Measurements from ENCODE around the gene GABRB1.

The GABRB1 gene

DNA sequence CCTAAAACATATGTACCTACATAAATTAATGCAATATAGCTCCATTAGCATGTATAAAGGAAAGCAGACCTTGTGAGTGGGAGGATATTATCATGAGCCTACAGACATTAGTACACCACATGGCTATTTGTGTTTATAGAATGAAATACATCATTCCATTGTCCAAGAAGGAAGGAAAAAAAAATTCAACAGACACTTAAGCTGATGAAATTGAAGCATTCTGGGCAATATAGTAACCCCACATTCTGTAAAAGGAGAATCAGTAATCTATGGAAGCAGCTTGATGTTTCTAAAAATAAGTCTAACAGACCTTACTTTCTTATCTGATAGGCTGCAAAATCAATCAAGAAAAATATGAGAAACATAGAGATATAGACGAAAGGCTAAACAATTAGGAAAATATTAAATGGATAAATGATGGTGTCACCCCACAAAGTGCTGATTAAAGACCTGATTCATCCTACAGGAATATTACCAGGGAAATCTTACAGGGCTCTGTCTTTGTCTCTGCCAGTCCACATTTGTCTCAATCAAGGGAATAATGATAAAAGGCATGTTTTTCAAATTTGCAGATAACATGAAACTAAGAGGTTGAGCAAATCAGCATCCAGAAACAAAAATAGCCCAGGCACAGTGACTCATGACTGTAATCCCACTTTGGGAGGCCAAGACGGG is 355.3 kb downstream of the GABRB1 start:
- DNase-seq (ENCODE audit: low spot score) = no peak

DNA sequence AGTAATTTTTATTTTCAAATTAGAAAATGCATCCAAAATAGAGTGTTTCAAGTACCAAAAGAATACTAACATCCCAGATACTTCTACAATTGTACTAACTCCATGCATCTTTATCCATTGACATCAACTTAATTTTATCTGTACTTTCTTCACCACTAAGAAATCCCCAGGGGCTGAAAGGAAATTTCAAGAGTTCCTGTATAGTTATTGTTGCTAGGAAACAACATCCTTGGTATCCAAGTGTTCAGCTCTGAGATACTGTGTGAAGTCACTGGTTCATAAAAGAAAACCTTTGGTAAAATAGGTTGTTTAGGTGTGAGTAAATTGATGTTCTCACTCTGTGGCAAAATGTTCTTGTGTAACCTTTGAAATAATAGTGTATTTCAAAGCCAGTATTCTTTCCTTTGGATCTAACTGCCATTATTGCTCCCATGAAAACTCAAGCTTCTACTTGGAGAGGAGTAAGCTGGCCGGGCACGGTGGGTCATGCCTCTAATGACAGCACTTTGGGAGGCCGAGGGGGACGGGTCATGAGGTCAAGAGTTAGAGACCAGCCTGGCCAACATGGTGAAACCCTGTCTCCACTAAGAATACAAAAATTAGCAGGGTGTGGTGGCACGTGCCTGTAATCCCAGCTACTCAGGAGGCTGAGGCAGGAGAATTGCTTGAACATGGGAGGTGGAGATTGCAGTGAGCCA is 359.2 kb downstream of the GABRB1 start:
- DNase-seq (ENCODE audit: low spot score) = no peak

DNA sequence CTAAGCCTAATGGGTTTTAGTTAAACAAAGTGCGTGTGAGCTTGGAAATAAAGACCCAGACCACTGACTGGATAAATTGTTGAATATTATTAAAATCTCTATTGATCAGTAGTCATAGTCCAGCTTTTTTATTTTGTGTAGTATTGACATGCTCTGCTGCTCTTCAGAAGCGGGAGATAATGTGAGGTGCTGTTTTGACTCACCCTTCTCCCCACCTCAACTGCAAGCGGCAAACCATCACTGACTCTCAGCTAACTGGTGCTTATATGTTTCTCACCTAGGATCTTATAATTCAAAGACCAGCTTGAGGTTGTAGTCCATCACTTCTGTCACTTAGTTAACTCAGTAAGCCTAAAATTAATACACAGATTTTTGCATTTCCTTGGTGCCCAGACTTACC is 359.9 kb downstream of the GABRB1 start:
- DNase-seq (ENCODE audit: low spot score) = no peak

DNA sequence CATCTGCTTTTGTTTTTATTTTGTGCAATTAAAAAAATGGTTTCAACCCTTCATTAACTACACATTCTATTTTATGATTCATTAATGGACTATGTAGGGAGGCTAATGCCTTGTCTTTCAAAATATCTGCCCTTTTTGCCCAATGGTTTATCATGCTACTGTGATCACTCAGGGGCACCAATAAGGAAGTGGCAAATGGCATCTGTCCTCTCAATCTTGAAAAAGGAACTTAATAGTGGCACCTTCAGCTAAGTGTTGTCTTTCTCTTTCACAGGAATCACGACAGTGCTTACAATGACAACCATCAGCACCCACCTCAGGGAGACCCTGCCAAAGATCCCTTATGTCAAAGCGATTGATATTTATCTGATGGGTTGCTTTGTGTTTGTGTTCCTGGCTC is 375.0 kb downstream of the GABRB1 start:
- DNase-seq (ENCODE audit: low spot score) = no peak

DNA sequence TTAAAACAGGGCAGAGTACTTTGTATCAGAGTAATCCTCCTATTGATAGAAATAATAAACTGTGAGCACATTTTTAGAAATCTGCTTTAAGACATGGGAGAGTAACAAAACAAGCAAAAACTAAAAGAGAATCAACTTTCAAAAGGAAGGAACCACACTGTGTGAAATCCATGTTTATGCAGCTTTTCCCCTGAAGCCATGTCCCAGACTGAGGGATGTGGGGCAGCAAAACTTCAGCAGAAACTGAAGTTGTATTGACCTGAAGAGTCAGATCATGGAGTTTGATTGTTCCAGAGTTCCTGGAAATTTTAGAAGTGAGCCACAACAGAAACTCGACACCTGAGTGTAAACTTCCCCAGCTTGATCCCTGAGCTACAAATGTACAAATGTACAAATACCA is 378.9 kb downstream of the GABRB1 start:
- no peak for DNase-seq (ENCODE audit: low spot score)

DNA sequence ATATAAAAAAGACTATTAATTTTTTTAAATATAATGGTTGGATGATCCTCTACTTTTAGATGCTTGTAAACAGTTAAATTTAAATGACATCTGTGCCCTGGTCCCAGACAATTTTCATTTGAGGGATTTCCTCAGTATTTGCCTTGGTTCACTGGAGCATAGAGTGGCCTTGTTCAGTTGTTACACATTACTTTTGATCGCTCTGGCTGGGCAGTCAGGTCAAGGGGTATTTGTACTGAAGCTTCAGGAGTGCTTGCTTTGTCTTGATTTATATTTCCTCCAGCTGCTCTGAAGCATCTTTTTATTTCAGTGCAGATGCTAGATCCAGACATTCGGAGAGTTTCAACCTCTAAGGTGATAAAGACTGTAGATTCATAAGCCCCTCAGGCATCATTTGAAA is 382.2 kb downstream of the GABRB1 start:
- no peak for DNase-seq (ENCODE audit: low spot score)

DNA sequence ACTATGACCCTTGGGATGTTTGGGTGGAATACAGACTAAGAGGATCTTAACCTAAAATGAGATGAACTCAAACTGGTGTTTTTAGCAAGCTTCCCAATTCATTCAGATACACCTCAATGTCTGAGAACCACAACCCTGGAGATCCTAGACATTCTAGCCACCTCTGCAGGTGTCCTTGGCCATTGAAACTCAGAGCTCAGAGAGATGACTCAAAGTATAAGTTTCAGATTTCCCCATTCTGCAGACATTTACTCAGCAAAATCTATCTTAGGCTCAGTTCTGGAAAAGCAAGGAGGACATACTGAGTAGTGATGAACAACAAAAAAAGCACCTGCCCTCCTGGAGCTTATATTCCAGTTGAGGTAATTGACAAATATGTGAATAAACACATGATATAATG is 384.4 kb downstream of the GABRB1 start:
- no peak for DNase-seq (ENCODE audit: low spot score)

DNA sequence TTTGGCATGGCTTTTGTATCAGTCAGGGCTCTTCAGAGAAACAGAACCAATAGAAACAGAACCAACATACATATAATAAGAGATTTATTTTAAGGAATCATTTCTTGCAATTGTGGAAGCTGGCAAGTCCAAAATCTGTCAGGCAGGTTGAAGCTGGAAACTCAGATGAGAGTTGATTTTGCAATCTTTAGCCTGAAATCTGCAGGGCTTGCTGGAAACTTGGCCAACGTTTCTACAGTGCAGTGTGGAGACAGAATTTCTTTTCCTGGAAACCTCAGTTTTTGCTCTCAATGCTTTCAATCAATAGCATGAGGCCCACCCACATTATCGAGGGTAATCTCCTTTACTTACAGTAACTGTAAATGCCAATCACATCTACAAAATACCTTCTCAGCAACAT is 386.8 kb downstream of the GABRB1 start:
- DNase-seq (ENCODE audit: low spot score) = no peak

DNA sequence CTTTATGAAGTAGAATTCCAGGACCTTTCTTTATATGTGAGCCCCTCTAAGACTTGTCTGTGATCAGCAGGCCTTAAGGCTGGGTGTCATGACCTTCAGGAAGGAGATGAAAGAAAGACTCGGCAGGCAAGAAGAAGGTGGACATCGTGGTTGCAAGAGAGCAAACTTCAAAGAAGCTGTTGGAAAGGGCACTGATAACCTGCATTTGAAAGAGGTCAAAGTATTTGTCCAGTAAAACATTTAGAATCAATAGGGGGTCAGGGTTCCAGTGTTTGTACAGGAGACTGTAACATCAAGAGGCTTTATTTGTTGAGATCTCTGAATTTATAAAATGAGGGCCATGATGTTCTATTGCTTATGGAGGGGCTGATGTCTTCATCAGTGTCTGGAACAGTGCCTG is 387.9 kb downstream of the GABRB1 start:
- peak; percentile 6 for DNase-seq (ENCODE audit: low spot score)

DNA sequence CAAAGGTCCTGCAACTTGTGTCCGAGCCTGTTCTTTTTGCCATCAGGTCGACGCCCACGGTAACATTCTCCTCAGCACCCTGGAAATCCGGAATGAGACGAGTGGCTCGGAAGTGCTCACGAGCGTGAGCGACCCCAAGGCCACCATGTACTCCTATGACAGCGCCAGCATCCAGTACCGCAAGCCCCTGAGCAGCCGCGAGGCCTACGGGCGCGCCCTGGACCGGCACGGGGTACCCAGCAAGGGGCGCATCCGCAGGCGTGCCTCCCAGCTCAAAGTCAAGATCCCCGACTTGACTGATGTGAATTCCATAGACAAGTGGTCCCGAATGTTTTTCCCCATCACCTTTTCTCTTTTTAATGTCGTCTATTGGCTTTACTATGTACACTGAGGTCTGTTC is 394.3 kb downstream of the GABRB1 start:
- DNase-seq (ENCODE audit: low spot score) = no peak

DNA sequence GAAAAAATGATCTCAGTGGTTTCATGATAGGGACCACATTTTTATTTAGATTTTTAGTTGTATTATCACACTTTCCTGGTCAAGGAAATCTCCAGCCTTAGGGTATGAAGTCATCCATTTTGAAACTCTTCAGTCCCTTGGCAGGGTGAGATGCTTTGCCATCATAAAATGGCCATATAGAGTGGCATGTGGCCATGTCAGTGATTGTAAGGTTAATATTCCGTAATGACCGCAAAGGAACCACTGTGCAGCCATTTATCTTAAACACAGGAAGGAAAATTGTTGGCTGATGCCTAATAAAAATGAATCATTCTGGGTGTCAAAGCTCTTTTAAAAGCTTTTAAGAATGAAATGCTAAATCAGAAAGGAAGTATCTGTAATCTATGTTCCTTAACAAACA is 396.6 kb downstream of the GABRB1 start:
- DNase-seq (ENCODE audit: low spot score) = no peak

DNA sequence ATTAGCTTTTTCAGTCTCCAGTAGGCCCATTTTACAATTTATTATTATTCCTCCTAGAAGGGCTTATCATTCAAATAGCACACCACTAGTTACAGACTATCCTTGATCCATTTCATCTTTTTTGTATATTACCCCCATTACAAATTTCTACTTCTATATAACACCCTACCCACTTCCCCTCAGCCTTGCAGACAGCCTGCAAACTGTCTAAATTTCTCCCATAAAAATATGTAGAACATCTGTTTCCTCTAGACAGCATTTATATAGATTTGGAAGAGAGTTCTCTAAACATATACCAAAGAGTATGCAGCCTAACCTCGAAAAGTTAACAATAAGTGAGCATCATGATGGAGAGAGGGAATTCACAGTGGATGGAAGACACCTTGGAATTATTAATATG is 401.4 kb downstream of the GABRB1 start:
- DNase-seq (ENCODE audit: low spot score) = no peak

DNA sequence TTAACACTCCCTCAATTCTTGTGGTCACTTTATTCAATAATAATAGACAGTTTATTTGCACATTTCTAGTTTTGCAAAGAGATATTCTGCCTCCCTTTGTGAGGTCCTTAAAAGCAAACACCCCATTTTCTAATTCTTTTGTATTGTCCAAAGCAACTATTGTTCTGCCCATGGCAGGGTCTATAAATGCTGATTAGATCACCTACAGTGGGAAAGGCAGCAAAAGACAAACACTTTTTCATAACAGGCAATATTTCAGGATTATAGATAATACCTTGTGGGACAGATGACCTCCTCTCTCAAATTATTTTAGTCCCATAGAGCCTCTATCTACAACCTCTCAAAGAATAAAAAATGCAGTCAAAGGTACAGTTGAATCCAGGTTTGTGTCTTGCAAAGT is 403.6 kb downstream of the GABRB1 start:
- DNase-seq (ENCODE audit: low spot score) = no peak

DNA sequence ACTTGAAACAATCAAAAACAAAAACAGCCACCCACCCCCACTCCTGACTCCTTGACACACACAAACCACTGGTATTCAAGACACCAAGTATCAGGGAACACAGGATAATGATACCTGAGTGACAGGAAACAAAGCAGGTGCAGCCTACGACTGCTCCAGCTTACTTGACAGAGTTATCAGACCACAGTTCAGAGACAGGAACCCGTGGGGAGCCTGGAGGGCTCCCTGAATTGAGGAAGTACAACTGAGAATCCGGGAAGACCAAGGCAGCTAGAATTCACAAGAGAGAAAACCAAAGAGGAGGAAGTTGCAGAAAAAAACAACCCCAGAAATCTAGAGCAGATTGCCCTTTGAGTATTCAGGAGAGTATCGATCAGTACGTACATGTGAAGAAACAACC is 411.6 kb downstream of the GABRB1 start:
- no peak for DNase-seq (ENCODE audit: low spot score)

DNA sequence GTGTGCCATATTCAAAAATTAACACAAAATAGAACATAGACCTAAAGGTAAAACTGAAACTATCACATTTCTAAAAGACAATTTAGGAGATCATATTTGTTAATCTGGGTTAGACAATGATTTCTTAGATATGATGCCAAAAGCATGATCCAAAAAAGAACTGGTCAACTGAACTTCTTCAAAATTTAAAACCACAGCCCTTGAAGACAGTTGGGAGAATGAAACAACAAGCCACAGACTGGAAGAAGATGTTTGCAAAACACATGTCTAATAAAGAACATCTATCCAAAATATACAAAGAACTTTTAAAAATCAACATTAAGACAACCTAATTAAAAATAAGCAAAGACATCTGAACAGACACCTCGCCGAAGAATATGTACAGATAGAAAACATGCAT is 412.7 kb downstream of the GABRB1 start:
- no peak for DNase-seq (ENCODE audit: low spot score)

DNA sequence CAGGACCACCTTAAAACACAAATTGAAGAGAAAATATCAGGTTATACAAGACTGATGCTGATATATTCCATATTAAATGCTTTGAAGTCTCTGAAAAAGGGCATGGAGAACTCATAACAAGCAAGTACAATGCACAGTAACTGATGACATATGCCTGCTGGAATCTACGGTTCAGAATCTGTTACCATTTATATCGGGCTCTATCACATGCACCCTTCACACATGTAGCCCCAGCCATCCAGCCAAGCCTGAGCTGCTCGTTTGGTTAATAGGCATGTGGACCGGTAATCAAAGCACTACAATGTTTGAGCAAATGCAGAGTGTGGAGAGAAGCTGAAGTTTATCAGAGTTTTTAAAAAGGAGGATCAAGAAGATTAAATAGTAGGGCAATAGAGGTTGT is 420.3 kb downstream of the GABRB1 start:
- DNase-seq (ENCODE audit: low spot score) = no peak

DNA sequence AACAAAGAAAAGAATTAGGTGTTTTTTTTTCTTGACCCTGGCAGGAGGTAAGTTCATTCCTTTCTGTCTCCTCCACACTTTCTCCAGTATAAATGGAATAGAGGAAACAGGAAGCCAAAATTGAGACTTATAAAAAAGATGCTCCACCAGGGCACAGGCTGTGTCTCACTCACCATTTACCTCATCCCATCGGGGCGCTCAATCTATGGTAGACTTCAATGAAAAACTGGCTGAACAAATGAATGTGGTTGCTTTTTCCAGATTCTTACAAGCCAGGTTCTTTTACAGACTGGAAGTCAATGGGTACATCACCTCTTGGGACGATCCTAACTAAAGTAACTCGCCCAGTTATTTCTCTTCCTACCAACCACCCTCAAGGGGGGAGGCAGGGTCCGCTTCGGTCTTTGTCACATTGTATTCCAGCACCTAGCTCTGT is 431.4 kb downstream of the GABRB1 start:
- DNase-seq (ENCODE audit: low spot score) = no peak

DNA sequence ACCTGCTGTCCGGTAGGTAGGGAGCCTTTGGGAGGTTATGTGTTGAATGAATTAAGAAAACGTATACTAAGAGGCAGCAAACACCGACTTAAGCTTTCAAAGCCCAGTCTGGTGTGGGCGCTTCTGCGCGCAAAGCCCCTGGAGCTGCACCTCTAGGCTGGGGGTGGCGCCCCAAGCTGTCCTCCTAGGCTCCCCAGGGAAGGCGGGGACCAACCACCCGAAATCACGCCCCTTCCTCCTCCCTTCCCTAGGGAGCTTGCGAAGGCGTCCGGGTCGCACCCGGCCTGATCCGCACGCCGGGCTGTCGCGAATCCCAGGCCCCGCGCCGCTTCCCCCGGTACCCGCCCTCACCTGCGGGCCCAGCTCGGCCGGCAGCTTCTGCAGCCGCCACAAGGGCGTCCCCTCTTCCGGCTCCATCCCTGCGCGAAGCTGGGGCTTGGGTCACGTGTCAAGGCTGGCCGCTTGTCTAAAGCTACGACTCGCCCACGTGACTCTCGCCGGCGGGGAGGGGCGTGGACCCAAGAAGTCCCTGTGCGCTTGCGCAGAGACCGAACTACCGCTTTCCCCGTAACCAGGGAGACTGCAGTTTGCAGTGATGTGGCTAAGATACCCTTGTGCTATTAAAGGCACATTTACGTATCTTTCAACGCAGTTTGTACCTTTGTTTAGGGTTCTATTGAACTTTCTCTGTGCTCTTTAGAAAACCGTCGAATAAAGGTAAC is 432.0 kb downstream of the GABRB1 start, which contains the start of gene COMMD8:
COMMD8 (minus strand) TSS at position 468 of the 722 bp plus-strand sequence; CDS start at position 417, 51 bp downstream.
- peak; percentile 66 for DNase-seq (ENCODE audit: low spot score)

DNA sequence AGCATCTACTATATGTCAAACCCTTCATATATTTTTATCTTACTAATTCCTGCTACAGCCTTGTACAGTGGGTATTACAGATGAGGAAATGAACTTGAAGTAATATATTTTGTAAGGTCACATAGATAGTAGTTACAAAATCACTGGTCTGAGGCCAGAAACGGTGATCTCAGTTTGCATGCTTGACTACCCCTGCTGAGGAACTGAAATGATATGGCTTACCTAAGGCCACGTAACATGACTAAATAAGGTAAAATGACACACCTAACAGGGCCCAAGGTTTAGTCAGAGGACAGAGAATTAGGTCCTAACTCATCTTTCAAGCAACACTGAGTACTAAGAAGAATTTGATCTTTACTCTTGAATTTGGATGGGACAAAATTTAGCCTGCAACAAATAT is 433.6 kb downstream of the GABRB1 start:
- no peak for DNase-seq (ENCODE audit: low spot score)

DNA sequence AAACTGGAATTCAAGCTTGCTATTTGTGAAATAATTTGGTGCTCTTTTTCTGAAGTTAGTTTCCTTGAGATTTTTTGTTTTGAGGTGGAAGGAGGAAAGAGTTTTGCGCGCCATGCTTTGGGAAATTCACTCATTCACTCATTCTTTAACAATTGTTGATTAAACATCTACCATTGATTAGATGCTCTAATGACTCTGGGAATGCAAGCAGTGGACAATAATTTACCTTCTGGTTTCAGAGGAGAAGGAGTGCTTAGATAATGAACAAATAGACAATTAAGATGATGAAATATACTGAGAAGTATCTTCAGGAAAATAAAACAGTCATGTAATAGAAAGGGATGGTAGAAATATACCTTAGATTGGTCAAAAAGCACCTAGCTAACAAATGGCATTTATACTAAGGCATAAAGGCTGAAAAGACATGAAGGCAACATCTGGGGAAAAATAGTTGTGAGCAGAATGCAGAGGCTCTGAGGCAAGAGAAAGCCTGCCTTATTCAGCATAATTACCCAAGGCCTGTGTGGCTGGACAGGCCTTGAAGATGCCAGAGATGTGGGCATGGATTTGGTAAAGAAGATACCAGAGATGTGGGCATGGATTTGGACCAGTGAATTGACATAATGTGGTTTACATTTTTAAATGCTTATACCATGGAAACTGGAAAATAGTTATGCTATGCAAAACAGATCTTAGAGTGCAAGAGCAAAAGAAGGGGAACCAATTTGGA is 434.9 kb downstream of the GABRB1 start:
- DNase-seq (ENCODE audit: low spot score) = no peak

DNA sequence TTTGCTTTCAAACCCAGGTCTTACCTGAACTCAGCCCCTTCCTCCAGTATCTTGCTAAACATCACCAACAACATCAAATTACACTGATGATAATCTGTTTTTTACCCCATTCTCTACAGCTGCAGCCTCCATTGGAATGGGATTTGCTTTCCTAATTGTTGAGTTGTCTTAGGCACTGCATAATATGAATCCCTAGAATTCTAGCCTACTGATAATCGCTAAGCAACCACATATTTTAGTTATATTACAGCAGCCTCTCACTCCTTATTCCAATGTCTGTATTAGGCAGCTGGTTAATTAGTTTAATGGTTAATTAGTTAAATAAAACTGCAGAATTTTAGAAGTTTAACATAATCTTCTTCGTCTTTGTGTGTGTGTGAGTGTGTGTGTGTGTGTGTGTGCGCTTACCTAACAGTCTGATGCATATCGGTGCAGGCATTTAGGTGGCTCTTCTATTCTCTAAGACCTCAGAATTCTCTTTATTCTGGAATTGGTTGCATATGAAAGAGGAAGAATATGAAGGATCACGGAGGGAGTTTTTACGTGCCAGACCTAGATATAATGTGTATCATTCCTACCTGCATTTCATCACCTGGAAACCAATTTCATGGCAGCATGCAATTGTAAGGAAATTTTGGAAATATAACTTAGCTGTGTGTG is 437.5 kb downstream of the GABRB1 start:
- no peak for DNase-seq (ENCODE audit: low spot score)

DNA sequence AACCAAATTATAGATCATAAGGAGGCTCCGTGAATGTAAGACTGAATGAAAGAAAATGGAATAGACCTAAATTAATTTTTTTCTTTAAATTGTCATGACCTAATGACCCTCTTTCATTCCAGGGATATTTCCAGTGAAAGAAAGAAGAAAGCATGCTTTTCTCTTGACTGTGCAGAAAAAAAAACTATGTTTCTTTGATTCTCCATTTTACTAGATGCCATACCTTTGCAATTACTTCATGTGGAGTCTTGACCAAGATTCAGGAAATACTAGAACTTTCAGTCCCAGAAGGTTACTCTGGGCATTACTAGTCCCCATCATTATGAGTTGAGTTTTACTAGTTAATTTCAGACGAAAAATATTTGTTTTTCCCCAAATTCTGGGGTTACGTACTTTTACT is 438.6 kb downstream of the GABRB1 start:
- no peak for DNase-seq (ENCODE audit: low spot score)

Measured in HuH-7.5 (cell line).